Neural cell (in vitro differentiated cells): Measurements from ENCODE around the gene ZSWIM5.

ENCODE experiments used
- CTCF ChIP-seq: fragments of 450-650 bp; IDR thresholded peaks from 2 replicates; pipeline ENCODE4 v1.5.1; 2014; ENCODE audit warnings: antibody characterized with exemption, mild to moderate bottlenecking, moderate library complexity; ENCODE audit not compliant: poor library complexity, severe bottlenecking
- EP300 ChIP-seq: fragments of 450-650 bp; conservative IDR thresholded peaks from 2 replicates; pipeline ENCODE4 v1.6.1; 2014; ENCODE audit warnings: antibody characterized with exemption, mild to moderate bottlenecking, moderate library complexity; ENCODE audit not compliant: poor library complexity, severe bottlenecking
- EZH2 ChIP-seq: fragments of 200-600, 300-800 bp; shearing (Covaris generic), sonication (generic); IDR thresholded peaks from 2 replicates; pipeline ENCODE4 v1.6.1; 2014; ENCODE audit warnings: antibody characterized with exemption, low read length, borderline replicate concordance, mild to moderate bottlenecking; ENCODE audit not compliant: insufficient read depth, poor library complexity, severe bottlenecking
- MXI1 ChIP-seq: fragments of 450-650 bp; conservative IDR thresholded peaks from 2 replicates; pipeline ENCODE4 v1.6.1; 2014; ENCODE audit warnings: antibody characterized with exemption, mild to moderate bottlenecking; ENCODE audit not compliant: poor library complexity, severe bottlenecking
- POLR2AphosphoS5 ChIP-seq: IDR thresholded peaks from 2 replicates; pipeline ENCODE4 v1.6.1; 2012
- RAD21 ChIP-seq: fragments of 450-650 bp; conservative IDR thresholded peaks from 2 replicates; pipeline ENCODE4 v1.6.1; 2014; ENCODE audit warnings: antibody characterized with exemption, mild to moderate bottlenecking, moderate library complexity
- REST ChIP-seq: IDR thresholded peaks from 2 replicates; pipeline ENCODE4 v1.6.1; 2012; ENCODE audit warnings: borderline replicate concordance
- SMC3 ChIP-seq: fragments of 450-650 bp; conservative IDR thresholded peaks from 2 replicates; pipeline ENCODE4 v1.6.1; 2014; ENCODE audit warnings: antibody characterized with exemption, mild to moderate bottlenecking, moderate library complexity; ENCODE audit not compliant: poor library complexity

- TF ChIP-seq POLR2AphosphoS5 = no peak
- TF ChIP-seq MXI1 = no peak
- TF ChIP-seq CTCF = no peak
- no peak for TF ChIP-seq EZH2
- TF ChIP-seq REST = no peak
- TF ChIP-seq EP300 = no peak
- no peak for TF ChIP-seq SMC3
- TF ChIP-seq RAD21 = no peak
These were observed 212.0 kb downstream of the ZSWIM5 start for GRCh38 chr1:44994309-44994898.
